HEK293 (cell line): ENCODE measurements around the gene JPH2.

ENCODE experiments used
- CTCF ChIP-seq: fragments of 450-650 bp; formaldehyde crosslinking; IDR thresholded peaks from 2 replicates; pipeline ENCODE4 v1.5.1; 2016; ENCODE audit warnings: missing biosample characterization, missing genetic modification characterization
- PBX3 ChIP-seq: sonication (generic); formaldehyde crosslinking; IDR thresholded peaks from 2 replicates; pipeline ENCODE4 v1.8.1; 2022; ENCODE audit warnings: mild to moderate bottlenecking, moderate library complexity, missing genetic modification reagents
- REST ChIP-seq: fragments of 450-650 bp; formaldehyde crosslinking; IDR thresholded peaks from 2 replicates; pipeline ENCODE4 v1.5.1; 2016; ENCODE audit warnings: missing biosample characterization, missing genetic modification characterization
- ZBTB7A ChIP-seq: fragments of 450-650 bp; formaldehyde crosslinking; IDR thresholded peaks from 2 replicates; pipeline ENCODE4 v1.5.1; 2016; ENCODE audit warnings: low read depth, missing biosample characterization, missing genetic modification characterization
- ZNF221 ChIP-seq: fragments of 450-650 bp; formaldehyde crosslinking; IDR thresholded peaks from 2 replicates; pipeline ENCODE4 v1.5.1; 2017; ENCODE audit warnings: missing biosample characterization, missing genetic modification characterization, borderline replicate concordance
- ZNF292 ChIP-seq: fragments of 450-650 bp; formaldehyde crosslinking; IDR thresholded peaks from 2 replicates; pipeline ENCODE4 v1.5.1; 2016; ENCODE audit warnings: low read depth, missing biosample characterization, missing genetic modification characterization, borderline replicate concordance
- ZNF549 ChIP-seq: fragments of 450-650 bp; IDR thresholded peaks from 2 replicates; pipeline ENCODE4 v1.5.1; 2018; ENCODE audit warnings: missing biosample characterization, missing genetic modification characterization, mild to moderate bottlenecking, inconsistent platforms, moderate library complexity
- ZNF571 ChIP-seq: fragments of 450-650 bp; formaldehyde crosslinking; IDR thresholded peaks from 2 replicates; pipeline ENCODE4 v1.5.0; 2017; ENCODE audit warnings: missing biosample characterization, missing genetic modification characterization
- ZNF777 ChIP-seq: fragments of 450-650 bp; formaldehyde crosslinking; IDR thresholded peaks from 2 replicates; pipeline ENCODE4 v1.5.1; 2017; ENCODE audit warnings: missing biosample characterization, missing genetic modification characterization, borderline replicate concordance

- TF ChIP-seq PBX3 (CRISPR knock-in tag) = no peak
- no peak for TF ChIP-seq ZNF571 (tag by site-specific recombination)
- no peak for TF ChIP-seq ZNF549 (tag by site-specific recombination)
- TF ChIP-seq CTCF = no peak
- no peak for TF ChIP-seq ZNF292 (tag by site-specific recombination)
- no peak for TF ChIP-seq REST
- no peak for TF ChIP-seq ZBTB7A
- TF ChIP-seq ZNF221 = no peak
- no peak for TF ChIP-seq ZNF777
These were observed 787 bp downstream of the JPH2 start for GRCh38 chr20:44186201-44186600.
